ENCODE measurements around the gene MROH8.

DNA sequence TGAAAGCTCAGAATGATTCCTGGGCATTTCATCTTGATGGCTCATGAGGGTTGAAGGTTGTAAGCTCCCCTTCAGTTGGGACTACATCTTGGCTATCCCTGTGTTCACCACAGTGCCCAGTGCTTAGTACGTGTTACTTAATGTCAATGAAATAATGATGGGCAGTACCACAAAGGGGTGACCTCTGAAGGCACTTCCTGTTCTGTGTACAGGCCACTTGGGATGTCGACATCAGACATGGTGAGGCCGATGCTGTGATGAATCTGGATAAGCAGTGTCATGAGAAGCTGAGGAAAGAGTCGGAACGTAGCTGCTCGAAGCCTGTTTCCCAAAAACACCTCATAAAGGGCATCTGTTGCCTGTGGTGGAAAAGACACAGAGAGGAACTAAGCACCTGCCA is 55.9 kb downstream of the MROH8 start:
- TF ChIP-seq, protein P1, sequence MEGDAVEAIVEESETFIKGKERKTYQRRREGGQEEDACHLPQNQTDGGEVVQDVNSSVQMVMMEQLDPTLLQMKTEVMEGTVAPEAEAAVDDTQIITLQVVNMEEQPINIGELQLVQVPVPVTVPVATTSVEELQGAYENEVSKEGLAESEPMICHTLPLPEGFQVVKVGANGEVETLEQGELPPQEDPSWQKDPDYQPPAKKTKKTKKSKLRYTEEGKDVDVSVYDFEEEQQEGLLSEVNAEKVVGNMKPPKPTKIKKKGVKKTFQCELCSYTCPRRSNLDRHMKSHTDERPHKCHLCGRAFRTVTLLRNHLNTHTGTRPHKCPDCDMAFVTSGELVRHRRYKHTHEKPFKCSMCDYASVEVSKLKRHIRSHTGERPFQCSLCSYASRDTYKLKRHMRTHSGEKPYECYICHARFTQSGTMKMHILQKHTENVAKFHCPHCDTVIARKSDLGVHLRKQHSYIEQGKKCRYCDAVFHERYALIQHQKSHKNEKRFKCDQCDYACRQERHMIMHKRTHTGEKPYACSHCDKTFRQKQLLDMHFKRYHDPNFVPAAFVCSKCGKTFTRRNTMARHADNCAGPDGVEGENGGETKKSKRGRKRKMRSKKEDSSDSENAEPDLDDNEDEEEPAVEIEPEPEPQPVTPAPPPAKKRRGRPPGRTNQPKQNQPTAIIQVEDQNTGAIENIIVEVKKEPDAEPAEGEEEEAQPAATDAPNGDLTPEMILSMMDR (IDR thresholded peaks at IDR 0.05): no peak
- no peak for TF ChIP-seq POLR2A (IDR thresholded peaks at IDR 0.05)
